ENCODE data around the gene VEGFB. TPM values are rescaled to one million over a fixed set of nuclear protein-coding genes. Genes with fewer than 3 reads are reported as not detected.

The VEGFB gene
- polyA plus RNA-seq, 2 of the 4 experiments (the other 2 are of a cell fraction), result 6.8 to 26.5 TPM

DNA sequence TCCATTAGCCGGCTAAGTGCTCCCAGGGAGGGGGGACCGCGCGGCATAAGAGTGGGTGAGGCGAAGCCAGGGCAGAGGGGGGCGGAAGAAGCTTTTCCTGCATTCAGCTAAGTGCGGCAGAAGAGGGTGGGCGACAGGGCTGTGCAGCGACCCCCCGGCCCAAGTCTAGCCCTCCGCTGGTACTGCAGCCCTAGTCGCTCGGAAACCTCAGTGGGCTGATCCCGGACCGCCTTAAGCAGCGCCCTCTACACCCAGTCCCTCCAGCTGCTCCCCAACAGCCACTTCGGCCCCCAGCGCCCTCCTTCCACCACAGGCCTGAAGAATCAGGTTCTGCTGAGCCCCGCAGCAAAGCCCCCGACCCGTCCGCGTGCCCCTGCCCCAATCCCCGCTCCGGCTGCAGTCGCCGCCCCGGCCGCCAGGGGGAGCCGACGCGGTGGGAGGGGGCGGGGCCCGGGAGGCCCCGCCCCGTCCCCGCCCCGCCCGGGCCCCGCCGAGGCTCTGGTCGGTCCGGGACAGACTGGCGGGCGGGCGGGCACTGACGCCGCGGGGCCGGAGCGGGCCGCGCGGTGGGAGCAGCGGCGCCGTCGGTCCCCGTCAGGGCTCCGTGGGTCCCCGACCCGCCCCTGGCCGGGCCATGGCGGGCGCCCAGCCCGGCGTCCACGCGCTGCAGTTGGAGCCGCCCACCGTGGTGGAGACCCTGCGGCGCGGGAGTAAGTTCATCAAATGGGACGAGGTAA is 16.8 kb downstream of the VEGFB start, which contains the start of gene PLCB3 (continued):
- TF ChIP-seq, protein P1, sequence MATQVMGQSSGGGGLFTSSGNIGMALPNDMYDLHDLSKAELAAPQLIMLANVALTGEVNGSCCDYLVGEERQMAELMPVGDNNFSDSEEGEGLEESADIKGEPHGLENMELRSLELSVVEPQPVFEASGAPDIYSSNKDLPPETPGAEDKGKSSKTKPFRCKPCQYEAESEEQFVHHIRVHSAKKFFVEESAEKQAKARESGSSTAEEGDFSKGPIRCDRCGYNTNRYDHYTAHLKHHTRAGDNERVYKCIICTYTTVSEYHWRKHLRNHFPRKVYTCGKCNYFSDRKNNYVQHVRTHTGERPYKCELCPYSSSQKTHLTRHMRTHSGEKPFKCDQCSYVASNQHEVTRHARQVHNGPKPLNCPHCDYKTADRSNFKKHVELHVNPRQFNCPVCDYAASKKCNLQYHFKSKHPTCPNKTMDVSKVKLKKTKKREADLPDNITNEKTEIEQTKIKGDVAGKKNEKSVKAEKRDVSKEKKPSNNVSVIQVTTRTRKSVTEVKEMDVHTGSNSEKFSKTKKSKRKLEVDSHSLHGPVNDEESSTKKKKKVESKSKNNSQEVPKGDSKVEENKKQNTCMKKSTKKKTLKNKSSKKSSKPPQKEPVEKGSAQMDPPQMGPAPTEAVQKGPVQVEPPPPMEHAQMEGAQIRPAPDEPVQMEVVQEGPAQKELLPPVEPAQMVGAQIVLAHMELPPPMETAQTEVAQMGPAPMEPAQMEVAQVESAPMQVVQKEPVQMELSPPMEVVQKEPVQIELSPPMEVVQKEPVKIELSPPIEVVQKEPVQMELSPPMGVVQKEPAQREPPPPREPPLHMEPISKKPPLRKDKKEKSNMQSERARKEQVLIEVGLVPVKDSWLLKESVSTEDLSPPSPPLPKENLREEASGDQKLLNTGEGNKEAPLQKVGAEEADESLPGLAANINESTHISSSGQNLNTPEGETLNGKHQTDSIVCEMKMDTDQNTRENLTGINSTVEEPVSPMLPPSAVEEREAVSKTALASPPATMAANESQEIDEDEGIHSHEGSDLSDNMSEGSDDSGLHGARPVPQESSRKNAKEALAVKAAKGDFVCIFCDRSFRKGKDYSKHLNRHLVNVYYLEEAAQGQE (IDR thresholded peaks at IDR 0.05), result no peak
- TF ChIP-seq BHLHE40 (IDR thresholded peaks at IDR 0.05; ENCODE audit: low read depth, low read length), result no peak
- TF ChIP-seq NPAS2 (CRISPR knock-in tag; IDR thresholded peaks at IDR 0.05; ENCODE audit: borderline replicate concordance), result no peak
- TF ChIP-seq CEBPB (IDR thresholded peaks at IDR 0.05), result no peak
- TF ChIP-seq RAD21 (conservative IDR thresholded peaks at IDR 0.05 in 1 of 2, IDR thresholded peaks at IDR 0.05 in 1 of 2), result peak in 1 of 2 experiments; percentile 33; a peak in 2 of 5 replicates
- no peak for TF ChIP-seq MYC (IDR thresholded peaks at IDR 0.05; ENCODE audit: borderline replicate concordance, low read length)
- TF ChIP-seq HOXB13 (CRISPR knock-in tag; IDR thresholded peaks at IDR 0.05; ENCODE audit: low read depth), result no peak
- TF ChIP-seq TP53 (CRISPR knock-in tag; IDR thresholded peaks at IDR 0.05), result no peak
- no peak for TF ChIP-seq CHD4 (IDR thresholded peaks at IDR 0.05; ENCODE audit: borderline replicate concordance)
- TF ChIP-seq, protein P2, sequence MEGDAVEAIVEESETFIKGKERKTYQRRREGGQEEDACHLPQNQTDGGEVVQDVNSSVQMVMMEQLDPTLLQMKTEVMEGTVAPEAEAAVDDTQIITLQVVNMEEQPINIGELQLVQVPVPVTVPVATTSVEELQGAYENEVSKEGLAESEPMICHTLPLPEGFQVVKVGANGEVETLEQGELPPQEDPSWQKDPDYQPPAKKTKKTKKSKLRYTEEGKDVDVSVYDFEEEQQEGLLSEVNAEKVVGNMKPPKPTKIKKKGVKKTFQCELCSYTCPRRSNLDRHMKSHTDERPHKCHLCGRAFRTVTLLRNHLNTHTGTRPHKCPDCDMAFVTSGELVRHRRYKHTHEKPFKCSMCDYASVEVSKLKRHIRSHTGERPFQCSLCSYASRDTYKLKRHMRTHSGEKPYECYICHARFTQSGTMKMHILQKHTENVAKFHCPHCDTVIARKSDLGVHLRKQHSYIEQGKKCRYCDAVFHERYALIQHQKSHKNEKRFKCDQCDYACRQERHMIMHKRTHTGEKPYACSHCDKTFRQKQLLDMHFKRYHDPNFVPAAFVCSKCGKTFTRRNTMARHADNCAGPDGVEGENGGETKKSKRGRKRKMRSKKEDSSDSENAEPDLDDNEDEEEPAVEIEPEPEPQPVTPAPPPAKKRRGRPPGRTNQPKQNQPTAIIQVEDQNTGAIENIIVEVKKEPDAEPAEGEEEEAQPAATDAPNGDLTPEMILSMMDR (IDR thresholded peaks at IDR 0.05), result peak; percentile 88
- no peak for TF ChIP-seq JUNB (IDR thresholded peaks at IDR 0.05)
- TF ChIP-seq POLR2A (IDR thresholded peaks at IDR 0.05; ENCODE audit: low read length), result peak; percentile 71
- TF ChIP-seq MAZ (IDR thresholded peaks at IDR 0.05; ENCODE audit: borderline replicate concordance, low read depth, low read length), result 0 out of 2 replicates have a peak, but pooled peaks have one; percentile 37
- TF ChIP-seq HOXB5 (CRISPR knock-in tag; IDR thresholded peaks at IDR 0.05), result no peak
- TF ChIP-seq, protein P3, sequence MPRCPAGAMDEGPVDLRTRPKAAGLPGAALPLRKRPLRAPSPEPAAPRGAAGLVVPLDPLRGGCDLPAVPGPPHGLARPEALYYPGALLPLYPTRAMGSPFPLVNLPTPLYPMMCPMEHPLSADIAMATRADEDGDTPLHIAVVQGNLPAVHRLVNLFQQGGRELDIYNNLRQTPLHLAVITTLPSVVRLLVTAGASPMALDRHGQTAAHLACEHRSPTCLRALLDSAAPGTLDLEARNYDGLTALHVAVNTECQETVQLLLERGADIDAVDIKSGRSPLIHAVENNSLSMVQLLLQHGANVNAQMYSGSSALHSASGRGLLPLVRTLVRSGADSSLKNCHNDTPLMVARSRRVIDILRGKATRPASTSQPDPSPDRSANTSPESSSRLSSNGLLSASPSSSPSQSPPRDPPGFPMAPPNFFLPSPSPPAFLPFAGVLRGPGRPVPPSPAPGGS (IDR thresholded peaks at IDR 0.05), result no peak
- no peak for TF ChIP-seq SREBF2 (IDR thresholded peaks at IDR 0.05)
- TF ChIP-seq, protein P4, sequence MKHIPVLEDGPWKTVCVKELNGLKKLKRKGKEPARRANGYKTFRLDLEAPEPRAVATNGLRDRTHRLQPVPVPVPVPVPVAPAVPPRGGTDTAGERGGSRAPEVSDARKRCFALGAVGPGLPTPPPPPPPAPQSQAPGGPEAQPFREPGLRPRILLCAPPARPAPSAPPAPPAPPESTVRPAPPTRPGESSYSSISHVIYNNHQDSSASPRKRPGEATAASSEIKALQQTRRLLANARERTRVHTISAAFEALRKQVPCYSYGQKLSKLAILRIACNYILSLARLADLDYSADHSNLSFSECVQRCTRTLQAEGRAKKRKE (CRISPR knock-in tag; IDR thresholded peaks at IDR 0.05; ENCODE audit: low read depth), result no peak
- TF ChIP-seq ZFP36 (IDR thresholded peaks at IDR 0.05; ENCODE audit: borderline replicate concordance, partially characterized antibody), result no peak
- TF ChIP-seq RARB (CRISPR knock-in tag; IDR thresholded peaks at IDR 0.05), result no peak
- TF ChIP-seq RFX5 (IDR thresholded peaks at IDR 0.05), result no peak
- no peak for TF ChIP-seq CBX8 (IDR thresholded peaks at IDR 0.05)
- peak in 1 of 2 experiments; percentile 62; a peak in 3 of 5 replicates for TF ChIP-seq JUN (IDR thresholded peaks at IDR 0.05)
- TF ChIP-seq NFE2L2 (conservative IDR thresholded peaks at IDR 0.05; ENCODE audit: low read length), result no peak
- TF ChIP-seq FOXS1 (CRISPR knock-in tag; IDR thresholded peaks at IDR 0.05), result no peak
- TF ChIP-seq RNF2 (IDR thresholded peaks at IDR 0.05; ENCODE audit: borderline replicate concordance, low read depth), result no peak
- TF ChIP-seq, protein P5, sequence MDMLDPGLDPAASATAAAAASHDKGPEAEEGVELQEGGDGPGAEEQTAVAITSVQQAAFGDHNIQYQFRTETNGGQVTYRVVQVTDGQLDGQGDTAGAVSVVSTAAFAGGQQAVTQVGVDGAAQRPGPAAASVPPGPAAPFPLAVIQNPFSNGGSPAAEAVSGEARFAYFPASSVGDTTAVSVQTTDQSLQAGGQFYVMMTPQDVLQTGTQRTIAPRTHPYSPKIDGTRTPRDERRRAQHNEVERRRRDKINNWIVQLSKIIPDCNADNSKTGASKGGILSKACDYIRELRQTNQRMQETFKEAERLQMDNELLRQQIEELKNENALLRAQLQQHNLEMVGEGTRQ (IDR thresholded peaks at IDR 0.05), result no peak
- no peak for TF ChIP-seq ZSCAN20 (CRISPR knock-in tag; IDR thresholded peaks at IDR 0.05)
- TF ChIP-seq PHF8 (IDR thresholded peaks at IDR 0.05; ENCODE audit: borderline replicate concordance, low read depth), result peak; percentile 26; the same call in 1 of the 2 replicates
- TF ChIP-seq SMC3 (IDR thresholded peaks at IDR 0.05), result peak; percentile 60
- TF ChIP-seq MAFK (IDR thresholded peaks at IDR 0.05; ENCODE audit: partially characterized antibody), result no peak
- TF ChIP-seq, protein P6, sequence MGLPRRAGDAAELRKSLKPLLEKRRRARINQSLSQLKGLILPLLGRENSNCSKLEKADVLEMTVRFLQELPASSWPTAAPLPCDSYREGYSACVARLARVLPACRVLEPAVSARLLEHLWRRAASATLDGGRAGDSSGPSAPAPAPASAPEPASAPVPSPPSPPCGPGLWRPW (IDR thresholded peaks at IDR 0.05), result no peak
- no peak for TF ChIP-seq HDAC2 (IDR thresholded peaks at IDR 0.05)

All from A549 (cell line).